ENCODE measurements around the gene TXNDC12. TPM values are rescaled to one million over a fixed set of nuclear protein-coding genes. Genes with fewer than 3 reads are reported as not detected.
"Not testable (repeated sequence)": the region's sequence is repeated elsewhere in the genome, so short reads cannot be mapped to it uniquely, and the experiment has no call there.

The TXNDC12 gene
- total RNA-seq, 3 donors from 2014 or later = 32.8 to 60.1 (median 53.8) TPM

- H3K36me3 ChIP-seq (ENCODE audit: low read depth) = peaks cover 5% of the 10 kb centered on the region
- TF ChIP-seq CTCF (IDR thresholded peaks at IDR 0.05) = no peak
- DNase-seq (no peak), ATAC-seq (no peak)
- no peak overlapping the region for H3K4me3 ChIP-seq
- H3K9me3 ChIP-seq = no peaks in the 10 kb centered on the region
- no peaks in the 10 kb centered on the region for H3K4me1 ChIP-seq (ENCODE audit: low read depth)
- intact Hi-C loops (cut with DNase I, micrococcal nuclease) = no loop called here
These were observed 32.9 kb downstream of the TXNDC12 start for GRCh38 chr1:52022133-52022532.

GRCh38 chr1:52008071-52008809 is 46.8 kb downstream of the TXNDC12 start:
- DNase-seq = no peak
- TF ChIP-seq CTCF (IDR thresholded peaks at IDR 0.05) = no peak
- H3K4me3 ChIP-seq = no peak overlapping the region
- peak; percentile 64 for ATAC-seq
- intact Hi-C loops (cut with DNase I, micrococcal nuclease) = no loop called here
- no peaks in the 10 kb centered on the region for H3K36me3 ChIP-seq (ENCODE audit: low read depth)
- no peaks in the 10 kb centered on the region for H3K4me1 ChIP-seq (ENCODE audit: low read depth)
- no peaks in the 10 kb centered on the region for H3K9me3 ChIP-seq

- intact Hi-C loops (cut with DNase I, micrococcal nuclease) = no loop called here
- TF ChIP-seq CTCF (IDR thresholded peaks at IDR 0.05) = no peak
- ATAC-seq = peak; percentile 58
- Histone ChIP-seq H3K9me3 (no peaks in the 10 kb centered on the region), H3K36me3 (ENCODE audit: low read depth) (no peaks in the 10 kb centered on the region), H3K4me3 (no peak overlapping the region), H3K4me1 (ENCODE audit: low read depth) (no peaks in the 10 kb centered on the region)
- DNase-seq = peak in 1 of 3 donors; percentile 25
These were observed 47.6 kb downstream of the TXNDC12 start for GRCh38 chr1:52007215-52008002.

GRCh38 chr1:52006081-52006553 is 48.9 kb downstream of the TXNDC12 start:
- H3K4me3 ChIP-seq; H3K4me1 ChIP-seq (ENCODE audit: low read depth); H3K9me3 ChIP-seq; intact Hi-C loops (cut with DNase I, micrococcal nuclease); H3K36me3 ChIP-seq (ENCODE audit: low read depth); DNase-seq; ATAC-seq: not testable (repeated sequence)

GRCh38 chr1:52005548-52005947 is 49.4 kb downstream of the TXNDC12 start:
- intact Hi-C loops (cut with DNase I, micrococcal nuclease) = not testable (repeated sequence)

DNA sequence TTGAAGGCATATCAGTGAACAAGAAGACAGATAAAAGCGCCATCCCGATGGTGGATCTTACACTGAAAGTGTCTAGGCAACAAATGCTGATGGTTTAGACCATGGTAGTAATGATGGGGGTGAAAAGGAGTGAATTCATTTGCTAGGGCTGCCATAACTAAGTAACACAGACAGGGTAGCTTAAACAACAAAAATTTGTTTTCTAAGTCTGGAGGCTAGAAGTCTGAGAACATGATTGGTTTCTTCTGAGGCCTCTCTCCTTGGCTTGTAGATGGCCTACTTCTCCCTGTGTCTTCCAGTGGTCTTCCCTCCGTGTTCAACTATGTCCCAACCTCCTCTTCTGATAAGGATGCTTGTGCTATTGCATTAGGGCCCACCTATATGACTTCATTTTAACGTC is 51.1 kb downstream of the TXNDC12 start:
- Histone ChIP-seq H3K4me1 (ENCODE audit: low read depth) (no peaks in the 10 kb centered on the region), H3K4me3 (no peak overlapping the region), H3K36me3 (ENCODE audit: low read depth) (no peaks in the 10 kb centered on the region), H3K9me3 (no peaks in the 10 kb centered on the region)
- DNase-seq (no peak), ATAC-seq (no peak)
- no peak for TF ChIP-seq CTCF (IDR thresholded peaks at IDR 0.05)
- intact Hi-C loops (cut with DNase I, micrococcal nuclease) = loop anchor here (2.0 kb wide), 1 partner anchor 107 kb away; no protein-coding TSS in a partner anchor

More at GRCh38 chr1:52005548-52005947, 49.4 kb downstream of the TXNDC12 start:
- ATAC-seq; H3K4me3 ChIP-seq; H3K36me3 ChIP-seq (ENCODE audit: low read depth); DNase-seq; H3K9me3 ChIP-seq; H3K4me1 ChIP-seq (ENCODE audit: low read depth): not testable (repeated sequence)

Data from mucosa of descending colon (tissue), 3 donors.